Liver (tissue), 9 donors: ENCODE results near the gene DSCAM. TPM values are rescaled to one million over a fixed set of nuclear protein-coding genes. Genes with fewer than 3 reads are reported as not detected.

ENCODE experiments used
- DNase-seq: peaks from one replicate; pipeline ENCODE4 v3.0.0-alpha.2; 2017; ENCODE audit warnings: low spot score
- H3K27ac ChIP-seq, 2 donors: one replicate each; pipeline ENCODE4 v1.7.0; 2013; ENCODE audit warnings: inconsistent platforms in 2 of 2, low read length in 2 of 2, control low read depth in 1 of 2, low read depth in 1 of 2, mild to moderate bottlenecking in 1 of 2
- H3K27me3 ChIP-seq, 4 donors: one replicate each; pipeline versions ENCODE4 v1.6.1 to v1.7.0; 2013; ENCODE audit warnings: low read length in 3 of 4, inconsistent platforms in 1 of 4, mild to moderate bottlenecking in 1 of 4, moderate library complexity in 1 of 4; ENCODE audit not compliant: control insufficient read depth in 4 of 4, insufficient read depth in 4 of 4
- H3K36me3 ChIP-seq, 4 donors: one replicate each; pipeline versions ENCODE4 v1.6.1 to v1.7.0; 2013; ENCODE audit warnings: low read length in 3 of 4, mild to moderate bottlenecking in 3 of 4, low read depth in 1 of 4, moderate library complexity in 1 of 4; ENCODE audit not compliant: control insufficient read depth in 4 of 4, insufficient read depth in 3 of 4
- H3K4me1 ChIP-seq, 4 donors: one replicate each; pipeline versions ENCODE4 v1.6.1 to v1.7.0; 2013; ENCODE audit warnings: low read length in 3 of 4, mild to moderate bottlenecking in 3 of 4, moderate library complexity in 1 of 4; ENCODE audit not compliant: control insufficient read depth in 4 of 4, insufficient read depth in 4 of 4
- H3K4me3 ChIP-seq, 3 donors: one replicate each; pipeline versions ENCODE4 v1.6.1 to v1.7.0; 2013; ENCODE audit warnings: low read length in 3 of 3, control low read depth in 1 of 3, low read depth in 1 of 3, mild to moderate bottlenecking in 1 of 3
- H3K9ac ChIP-seq, 2 donors: one replicate each; pipeline ENCODE4 v1.7.0; 2013; ENCODE audit warnings: low read length in 2 of 2, mild to moderate bottlenecking in 2 of 2, moderate library complexity in 2 of 2, control low read depth in 1 of 2, low read depth in 1 of 2
- H3K9me3 ChIP-seq, 4 donors: one replicate each; pipeline versions ENCODE4 v1.6.1 to v1.7.0; 2013; ENCODE audit warnings: low read length in 3 of 4; ENCODE audit not compliant: control insufficient read depth in 4 of 4
- CTCF ChIP-seq: fragments of 150-350 bp; IDR thresholded peaks from 2 replicates; pipeline ENCODE4 v1.5.1; 2017; ENCODE audit warnings: improper control_type of control experiment, low read depth, low read length; ENCODE audit not compliant: missing input control
- EGR1 ChIP-seq, 2 donors: IDR thresholded peaks; 2 replicates each; pipeline ENCODE4 v1.6.1; 2016 to 2018; ENCODE audit warnings: antibody characterized with exemption in 2 of 2, low read depth in 2 of 2
- FOXA1 ChIP-seq: IDR thresholded peaks from 2 replicates; pipeline ENCODE4 v1.6.1; 2016; ENCODE audit warnings: antibody characterized with exemption
- FOXA2 ChIP-seq: IDR thresholded peaks from 2 replicates; pipeline ENCODE4 v1.6.1; 2016; ENCODE audit warnings: antibody characterized with exemption
- HNF4A ChIP-seq, 2 donors: conservative IDR thresholded peaks; 2 replicates each; pipeline ENCODE4 v1.6.1; 2016; ENCODE audit warnings: antibody characterized with exemption in 2 of 2, mild to moderate bottlenecking in 2 of 2
- HNF4G ChIP-seq: IDR thresholded peaks from 2 replicates; pipeline ENCODE4 v1.6.1; 2016; ENCODE audit warnings: antibody characterized with exemption
- JUND ChIP-seq, 2 donors: IDR thresholded peaks; 2 replicates each; pipeline ENCODE4 v1.6.1; 2016; ENCODE audit warnings: antibody characterized with exemption in 2 of 2
- MAX ChIP-seq: IDR thresholded peaks from 2 replicates; pipeline ENCODE4 v1.6.1; 2016; ENCODE audit warnings: antibody characterized with exemption
- NR2F2 ChIP-seq: IDR thresholded peaks from 2 replicates; pipeline ENCODE4 v1.6.1; 2016; ENCODE audit warnings: antibody characterized with exemption
- RAD21 ChIP-seq, 2 donors: IDR thresholded peaks; 2 replicates each; pipeline ENCODE4 v1.6.1; 2016; ENCODE audit warnings: antibody characterized with exemption in 2 of 2, mild to moderate bottlenecking in 2 of 2
- REST ChIP-seq: IDR thresholded peaks from 2 replicates; pipeline ENCODE4 v1.6.1; 2016; ENCODE audit warnings: antibody characterized with exemption, mild to moderate bottlenecking
- SP1 ChIP-seq: IDR thresholded peaks from 2 replicates; pipeline ENCODE4 v1.6.1; 2018; ENCODE audit warnings: antibody characterized with exemption, mild to moderate bottlenecking
- TAF1 ChIP-seq: conservative IDR thresholded peaks from 2 replicates; pipeline ENCODE4 v1.6.1; 2016; ENCODE audit warnings: antibody characterized with exemption, mild to moderate bottlenecking
- YY1 ChIP-seq: IDR thresholded peaks from 2 replicates; pipeline ENCODE4 v1.6.1; 2016; ENCODE audit warnings: antibody characterized with exemption, mild to moderate bottlenecking
- WGBS: extraction: QIAGEN DNeasy Blood & Tissue Kit; methylation state at CpG from one replicate; pipeline ENCODE4 v1.1.7; 2013; 5-methylcytosine and 5-hydroxymethylcytosine counted together
- polyA plus RNA-seq, 2 donors: library from polyadenylated mRNA; stranded (reverse) in 1 of 2; unstranded in 1 of 2; fragments of 200-250 nt in 1 of 2; fragments of >200 nt in 1 of 2; fragmentation: Nextera tagmentation in 1 of 2; extraction: Ambion mirVana in 1 of 2; gene quantifications; one replicate each; pipeline versions ENCODE4 v1.2.1 to v1.2.3, GENCODE V29; 2013 to 2015
- total RNA-seq, 2 donors: library from RNA; depleted of rRNA; stranded (reverse); fragments of >200 nt; gene quantifications; one replicate each; pipeline ENCODE4 v1.2.3, GENCODE V29; 2014
- donor health status: healthy.
- donor health status: healthy.
- donor health status: healthy.
- donor health status: healthy.
- donor health status: healthy.

DSCAM gene
- total and polyA plus RNA-seq, 4 donors, result 0.02 to 0.23 (median 0.10) TPM

DNA sequence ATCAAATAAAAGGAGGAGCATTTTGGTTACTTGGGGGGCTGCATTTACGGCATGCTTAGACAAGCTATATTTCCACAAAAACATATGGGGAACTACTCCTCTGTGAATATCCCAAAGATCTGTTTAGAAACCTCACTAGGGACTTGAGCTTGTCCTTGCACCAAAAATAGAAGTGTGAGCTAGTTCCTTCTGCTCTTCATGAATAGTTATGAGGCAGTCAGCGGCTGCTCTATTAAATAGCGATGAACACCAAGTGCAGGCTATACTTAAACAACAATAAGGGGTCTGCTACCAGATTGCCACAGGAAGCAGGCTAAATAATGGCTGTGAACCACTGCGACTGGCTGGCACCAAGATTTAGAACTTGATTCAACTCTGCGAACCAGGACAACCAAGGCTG, 789.6 kb downstream of the DSCAM start (continued):
- TF ChIP-seq CTCF, result no peak
- no peak for TF ChIP-seq EGR1 (IDR thresholded peaks at IDR 0.05; ENCODE audit: low read depth in 2 of 2)
- TF ChIP-seq HNF4G, result no peak

DNA sequence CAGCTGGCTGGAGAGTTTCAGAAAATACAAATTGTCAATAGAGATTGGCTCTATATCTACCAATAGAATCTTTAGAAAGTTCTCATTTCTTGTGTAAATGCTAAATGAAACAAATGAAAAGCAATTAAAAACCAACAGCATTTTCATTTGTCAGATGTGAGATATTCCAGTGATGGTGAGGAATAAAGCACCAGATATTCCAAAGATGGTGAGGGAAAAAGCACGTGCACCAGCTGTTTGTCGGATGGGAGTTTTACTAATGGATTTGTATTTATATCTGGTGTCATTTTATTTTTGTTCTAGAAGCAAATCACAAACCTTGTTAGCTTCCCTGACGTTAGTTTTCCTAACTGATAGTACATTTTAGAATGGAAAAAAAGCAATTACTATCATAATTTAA, 790.9 kb downstream of the DSCAM start:
- H3K27ac ChIP-seq, result no peak overlapping the region
- H3K36me3 ChIP-seq, result no peaks in the 10 kb centered on the region
- no peak for DNase-seq
- H3K9me3 ChIP-seq, result no peaks in the 10 kb centered on the region
- TF ChIP-seq RAD21 (IDR thresholded peaks at IDR 0.05) (no peak), JUND (IDR thresholded peaks at IDR 0.05) (no peak), MAX (no peak), HNF4G (no peak), HNF4A (conservative IDR thresholded peaks at IDR 0.05) (no peak), FOXA1 (no peak), EGR1 (IDR thresholded peaks at IDR 0.05; ENCODE audit: low read depth in 2 of 2) (no peak), FOXA2 (no peak), TAF1 (no peak), NR2F2 (no peak), SP1 (no peak), YY1 (no peak)
- H3K4me3 ChIP-seq, result no peak overlapping the region
- H3K9ac ChIP-seq, result no peak overlapping the region
- peaks cover 0 to 5% (median 0%) of the 10 kb centered on the region in 4 donors for H3K27me3 ChIP-seq
- 66% methylated on average over 3 of the region's 3 CpGs for WGBS
- H3K4me1 ChIP-seq, result peaks cover 0 to 2% (median 0%) of the 10 kb centered on the region in 4 donors

DNA sequence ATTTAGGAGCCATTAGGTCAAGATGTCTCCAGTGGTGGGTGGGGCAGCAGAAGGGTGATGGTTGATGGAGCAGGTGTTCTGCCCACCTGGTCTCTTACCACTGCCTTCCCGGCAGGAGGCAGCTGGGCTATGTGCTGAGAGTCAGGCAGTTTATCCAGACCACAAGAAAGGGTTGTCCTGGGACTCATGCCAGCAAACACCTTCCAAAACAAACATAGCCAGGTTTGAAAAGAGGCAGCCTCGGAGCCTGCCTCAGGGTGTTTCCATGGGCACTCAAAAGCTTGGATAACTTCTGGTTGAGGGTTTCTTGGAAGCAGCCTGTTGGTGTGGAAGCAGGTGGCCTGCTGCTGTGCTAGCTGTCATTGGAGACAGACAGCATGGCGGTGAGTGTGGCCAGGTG, 792.6 kb downstream of the DSCAM start:
- Histone ChIP-seq H3K9me3 (no peaks in the 10 kb centered on the region), H3K9ac (no peak overlapping the region), H3K4me1 (peaks cover 0 to 2% (median 0%) of the 10 kb centered on the region in 4 donors), H3K27me3 (peaks cover 0 to 5% (median 0%) of the 10 kb centered on the region in 4 donors), H3K36me3 (no peaks in the 10 kb centered on the region), H3K4me3 (no peak overlapping the region), H3K27ac (no peak overlapping the region)
- TF ChIP-seq EGR1 (IDR thresholded peaks at IDR 0.05; ENCODE audit: low read depth in 2 of 2), result no peak
- no peak for DNase-seq
- WGBS, result 35% methylated on average over 3 of the region's 3 CpGs

DNA sequence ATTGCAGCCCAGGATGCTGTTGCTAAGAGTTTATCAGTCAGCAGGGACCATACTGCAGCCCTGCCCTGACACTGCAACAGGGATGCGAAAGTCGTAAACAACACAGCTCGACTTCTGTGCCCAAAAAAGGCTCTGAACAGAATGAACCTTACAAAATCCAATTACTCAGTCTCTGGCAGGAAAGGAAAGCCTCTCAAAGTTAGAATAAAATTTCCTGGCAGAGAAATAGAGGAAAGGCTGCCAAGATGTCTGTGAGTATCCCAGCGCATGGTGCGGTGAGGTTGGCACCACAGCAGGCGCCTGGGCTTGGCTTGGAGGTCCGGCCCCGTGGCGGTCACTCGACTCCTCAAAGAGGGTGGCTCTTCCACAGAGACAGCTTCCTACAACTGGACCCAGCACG, 794.0 kb downstream of the DSCAM start:
- no peaks in the 10 kb centered on the region for H3K36me3 ChIP-seq
- TF ChIP-seq EGR1 (IDR thresholded peaks at IDR 0.05; ENCODE audit: low read depth in 2 of 2), result no peak
- TF ChIP-seq REST, result no peak
- no peak for TF ChIP-seq RAD21 (IDR thresholded peaks at IDR 0.05)
- no peak for TF ChIP-seq FOXA2
- TF ChIP-seq HNF4A (conservative IDR thresholded peaks at IDR 0.05), result no peak
- no peak for TF ChIP-seq NR2F2
- TF ChIP-seq JUND (IDR thresholded peaks at IDR 0.05), result no peak
- TF ChIP-seq MAX, result no peak
- TF ChIP-seq TAF1, result no peak
- no peak for TF ChIP-seq HNF4G
- no peak overlapping the region for H3K9ac ChIP-seq
- H3K4me3 ChIP-seq, result no peak overlapping the region
- DNase-seq, result no peak
- no peak overlapping the region for H3K27ac ChIP-seq
- H3K4me1 ChIP-seq, result peaks cover 0 to 2% (median 0%) of the 10 kb centered on the region in 4 donors
- H3K9me3 ChIP-seq, result no peaks in the 10 kb centered on the region
- 82% methylated on average over 11 of the region's 11 CpGs for WGBS
- H3K27me3 ChIP-seq, result peaks cover 0 to 5% (median 0%) of the 10 kb centered on the region in 4 donors
